GM12891 (cell line): ENCODE results near the gene GRM7.

Experiments
- POLR2A ChIP-seq: IDR thresholded peaks from 2 replicates; pipeline ENCODE4 v1.6.1; 2011; ENCODE audit warnings: low read depth, low read length, control low read depth
- POLR2AphosphoS5 ChIP-seq: IDR thresholded peaks from 2 replicates; pipeline ENCODE4 v1.6.1; 2011; ENCODE audit warnings: low read depth, low read length, control low read depth
- TAF1 ChIP-seq: IDR thresholded peaks from 2 replicates; pipeline ENCODE4 v1.6.1; 2011; ENCODE audit warnings: low read depth, low read length, control low read depth

GRCh38 chr3:7760718-7761117, 899.8 kb downstream of the GRM7 start:
- TF ChIP-seq POLR2A (no peak), POLR2AphosphoS5 (no peak), TAF1 (no peak)
